Aorta (tissue), 5 donors: ENCODE data around the gene CEP162. TPM values are rescaled to one million over a fixed set of nuclear protein-coding genes. Genes with fewer than 3 reads are reported as not detected.

Experiments
- ATAC-seq: fragments of 200-7000 bp; cut with Tn5 transposase; one replicate; pipeline ENCODE4 v1.9.1; 2022; ENCODE audit warnings: moderate library complexity; ENCODE audit not compliant: low FRiP score
- DNase-seq, 2 donors: peaks; one replicate each; pipeline ENCODE4 v3.0.0-alpha.2; 2020
- H3K27ac ChIP-seq, 2 donors: one replicate each; pipeline ENCODE4 v1.5.1; 2013; ENCODE audit warnings: low read length in 2 of 2, mild to moderate bottlenecking in 2 of 2, moderate library complexity in 2 of 2, control low read depth in 1 of 2, inconsistent platforms in 1 of 2, low read depth in 1 of 2
- H3K27me3 ChIP-seq, 2 donors: one replicate each; pipeline ENCODE4 v1.6.1; 2013; ENCODE audit warnings: control low read depth in 1 of 2, low read length in 1 of 2, mild to moderate bottlenecking in 1 of 2, moderate library complexity in 1 of 2; ENCODE audit not compliant: insufficient read depth in 2 of 2, control insufficient read depth in 1 of 2
- H3K36me3 ChIP-seq, 2 donors: one replicate each; pipeline ENCODE4 v1.6.1; 2013; ENCODE audit warnings: control low read depth in 1 of 2, low read length in 1 of 2, mild to moderate bottlenecking in 1 of 2; ENCODE audit not compliant: insufficient read depth in 2 of 2, control insufficient read depth in 1 of 2
- H3K4me1 ChIP-seq, 2 donors: one replicate each; pipeline ENCODE4 v1.6.1; 2013; ENCODE audit warnings: low read length in 2 of 2, control low read depth in 1 of 2, mild to moderate bottlenecking in 1 of 2, moderate library complexity in 1 of 2; ENCODE audit not compliant: insufficient read depth in 2 of 2, control insufficient read depth in 1 of 2
- H3K4me3 ChIP-seq, 2 donors: one replicate each; pipeline ENCODE4 v1.5.1; 2013; ENCODE audit warnings: low read length in 2 of 2, control low read depth in 1 of 2, mild to moderate bottlenecking in 1 of 2
- H3K9me3 ChIP-seq: one replicate; pipeline ENCODE4 v1.6.1; 2013; ENCODE audit warnings: mild to moderate bottlenecking, low read length; ENCODE audit not compliant: control insufficient read depth
- WGBS, 2 donors: extraction: QIAGEN DNeasy Blood & Tissue Kit; methylation state at CpG; one replicate each; pipeline ENCODE4 v1.1.7; 2013; 5-methylcytosine and 5-hydroxymethylcytosine counted together
- intact Hi-C, 2 donors: fragments of 100-400 bp; cut with DNase I; formaldehyde crosslinking; loops; one replicate each; pipeline versions ENCODE4 v1.14.2 to v1.15.0; 2022
- polyA plus RNA-seq, 2 donors: library from polyadenylated mRNA; stranded (reverse); fragments of 200-250 nt; gene quantifications; one replicate each; pipeline ENCODE4 v1.2.3, GENCODE V29; 2013
- total RNA-seq, 2 donors: library from RNA; stranded (reverse); fragmentation: NEBNext Ultra II Directional; extraction: Animal tissue kit (Norgen Biotek cat#: 25700); gene quantifications; one replicate each; pipeline ENCODE4 v1.2.1, GENCODE V29; 2021
- donor health status: healthy with polysubstance abuse.
- donor health status: Bipolar disorder and iron deficiency.
- donor health status: DM: no; HTN: no; CAD: no.
- donor health status: DM: no; HTN: no; CAD: no.
- donor health status: DM: yes; HTN: yes; CAD: no.

CEP162 gene
- total and polyA plus RNA-seq, 4 donors = 4.5 to 14.3 (median 9.4) TPM

- intact Hi-C loops = no loop called here
- no peak for ATAC-seq
- no peak overlapping the region for H3K4me3 ChIP-seq
- no peaks in the 10 kb centered on the region for H3K27me3 ChIP-seq
- H3K27ac ChIP-seq = no peak overlapping the region
- peaks cover 2 to 4% of the 10 kb centered on the region in 2 donors for H3K4me1 ChIP-seq
- H3K9me3 ChIP-seq = no peaks in the 10 kb centered on the region
- H3K36me3 ChIP-seq = peaks cover 0 to 1% of the 10 kb centered on the region in 2 donors
- DNase-seq = no peak
- WGBS, 2 donors = 75 to 77% methylated on average over 4 of the region's 4 CpGs
Observed at GRCh38 chr6:84156306-84156705, 71.1 kb downstream of the CEP162 start.

- Histone ChIP-seq H3K27me3 (no peaks in the 10 kb centered on the region), H3K4me1 (no peaks in the 10 kb centered on the region), H3K4me3 (no peak overlapping the region), H3K36me3 (peaks cover 0 to 3% of the 10 kb centered on the region in 2 donors), H3K27ac (no peak overlapping the region), H3K9me3 (no peaks in the 10 kb centered on the region)
- intact Hi-C loops = no loop called here
- 86 to 87% methylated on average over 1 of the region's 1 CpG for WGBS, 2 donors
- DNase-seq = no peak
- no peak for ATAC-seq
Observed at GRCh38 chr6:84151669-84152068, 75.8 kb downstream of the CEP162 start.

- DNase-seq (no peak), ATAC-seq (no peak)
- WGBS, 2 donors = 95 to 96% methylated on average over 1 of the region's 1 CpG
- H3K36me3 ChIP-seq = peaks cover 0 to 3% of the 10 kb centered on the region in 2 donors
- no peaks in the 10 kb centered on the region for H3K9me3 ChIP-seq
- H3K27ac ChIP-seq = no peak overlapping the region
- intact Hi-C loops = no loop called here
- no peak overlapping the region for H3K4me3 ChIP-seq
- H3K4me1 ChIP-seq = no peaks in the 10 kb centered on the region
- H3K27me3 ChIP-seq = no peaks in the 10 kb centered on the region
Observed at GRCh38 chr6:84150705-84151104, 76.7 kb downstream of the CEP162 start.

- no peak overlapping the region for H3K27ac ChIP-seq
- H3K4me1 ChIP-seq = no peaks in the 10 kb centered on the region
- 59 to 85% methylated on average over 1 of the region's 1 CpG for WGBS, 2 donors
- no peaks in the 10 kb centered on the region for H3K9me3 ChIP-seq
- DNase-seq (no peak), ATAC-seq (no peak)
- H3K36me3 ChIP-seq = peaks cover 1 to 2% of the 10 kb centered on the region in 2 donors
- no peak overlapping the region for H3K4me3 ChIP-seq
- intact Hi-C loops = no loop called here
- no peaks in the 10 kb centered on the region for H3K27me3 ChIP-seq
Observed at GRCh38 chr6:84141521-84141920, 85.9 kb downstream of the CEP162 start.

GRCh38 chr6:84139311-84139710, 88.1 kb downstream of the CEP162 start:
- Histone ChIP-seq H3K4me1 (no peaks in the 10 kb centered on the region), H3K36me3 (peaks cover 1 to 2% of the 10 kb centered on the region in 2 donors), H3K9me3 (no peaks in the 10 kb centered on the region), H3K27ac (no peak overlapping the region), H3K27me3 (no peaks in the 10 kb centered on the region), H3K4me3 (no peak overlapping the region)
- DNase-seq (no peak), ATAC-seq (no peak)
- intact Hi-C loops = no loop called here

- H3K36me3 ChIP-seq = peaks cover 1 to 2% of the 10 kb centered on the region in 2 donors
- DNase-seq (no peak), ATAC-seq (no peak)
- H3K4me3 ChIP-seq = no peak overlapping the region
- WGBS, 2 donors = 56 to 58% methylated on average over 2 of the region's 2 CpGs
- no peaks in the 10 kb centered on the region for H3K9me3 ChIP-seq
- intact Hi-C loops = no loop called here
- H3K4me1 ChIP-seq = no peaks in the 10 kb centered on the region
- no peak overlapping the region for H3K27ac ChIP-seq
- no peaks in the 10 kb centered on the region for H3K27me3 ChIP-seq
Observed at GRCh38 chr6:84137989-84138575, 89.4 kb downstream of the CEP162 start.

GRCh38 chr6:84137051-84137375, 90.4 kb downstream of the CEP162 start:
- no peak overlapping the region for H3K27ac ChIP-seq
- no peaks in the 10 kb centered on the region for H3K4me1 ChIP-seq
- intact Hi-C loops = no loop called here
- no peak for DNase-seq
- H3K36me3 ChIP-seq = peaks cover 1 to 2% of the 10 kb centered on the region in 2 donors
- ATAC-seq = no peak
- no peaks in the 10 kb centered on the region for H3K27me3 ChIP-seq
- no peaks in the 10 kb centered on the region for H3K9me3 ChIP-seq
- H3K4me3 ChIP-seq = no peak overlapping the region
- 82 to 89% methylated on average over 5 of the region's 5 CpGs for WGBS, 2 donors

GRCh38 chr6:84136364-84137050, 90.9 kb downstream of the CEP162 start:
- no peak overlapping the region for H3K27ac ChIP-seq
- DNase-seq (no peak), ATAC-seq (no peak)
- no peaks in the 10 kb centered on the region for H3K27me3 ChIP-seq
- no peaks in the 10 kb centered on the region for H3K4me1 ChIP-seq
- no peaks in the 10 kb centered on the region for H3K9me3 ChIP-seq
- H3K4me3 ChIP-seq = no peak overlapping the region
- peaks cover 1 to 2% of the 10 kb centered on the region in 2 donors for H3K36me3 ChIP-seq
- WGBS, 2 donors = 92% methylated on average over 4 of the region's 4 CpGs
- intact Hi-C loops = no loop called here

GRCh38 chr6:84135291-84135690, 92.2 kb downstream of the CEP162 start:
- Histone ChIP-seq H3K9me3 (no peaks in the 10 kb centered on the region), H3K27me3 (no peaks in the 10 kb centered on the region), H3K4me1 (no peaks in the 10 kb centered on the region), H3K36me3 (peaks cover 1 to 2% of the 10 kb centered on the region in 2 donors), H3K27ac (no peak overlapping the region), H3K4me3 (no peak overlapping the region)
- intact Hi-C loops = no loop called here
- WGBS, 2 donors = 95% methylated on average over 5 of the region's 5 CpGs
- no peak for ATAC-seq
- DNase-seq = no peak
